Right ventricle myocardium superior (tissue), 1 donor: ENCODE results near the gene IGF2R. TPM values are rescaled to one million over a fixed set of nuclear protein-coding genes. Genes with fewer than 3 reads are reported as not detected.
"Not testable (repeated sequence)": the region's sequence is repeated elsewhere in the genome, so short reads cannot be mapped to it uniquely, and the experiment has no call there.

ENCODE experiments used
- ATAC-seq: fragments of 200-7000 bp; cut with Tn5 transposase; one replicate; pipeline ENCODE4 v1.9.1; 2020; ENCODE audit warnings: mild to moderate bottlenecking; ENCODE audit not compliant: poor library complexity
- DNase-seq: peaks from one replicate; pipeline ENCODE4 v3.0.0-alpha.2; 2020
- intact Hi-C: fragments of 100-400 bp; cut with DNase I; formaldehyde crosslinking; loops from one replicate; pipeline ENCODE4 v1.11.2; 2022
- total RNA-seq: library from RNA; stranded (reverse); fragmentation: NEBNext Ultra II Directional; extraction: Animal tissue kit (Norgen Biotek cat#: 25700); gene quantifications from one replicate; pipeline ENCODE4 v1.2.1, GENCODE V29; 2021
- donor health status: DM: no; HTN: yes; CAD: no; lungs with severe emphysema.

IGF2R gene
- total RNA-seq, 1 donor from 2014 or later: 68.4 TPM

- ATAC-seq (no peak), DNase-seq (no peak)
- intact Hi-C loops: no loop called here
Observed at GRCh38 chr6:160095146-160095845, 126.4 kb downstream of the IGF2R start.

- DNase-seq (peak; percentile 56), ATAC-seq (peak; percentile 32)
- intact Hi-C loops: no loop called here
Observed at GRCh38 chr6:160101277-160102205, 132.7 kb downstream of the IGF2R start.

DNA sequence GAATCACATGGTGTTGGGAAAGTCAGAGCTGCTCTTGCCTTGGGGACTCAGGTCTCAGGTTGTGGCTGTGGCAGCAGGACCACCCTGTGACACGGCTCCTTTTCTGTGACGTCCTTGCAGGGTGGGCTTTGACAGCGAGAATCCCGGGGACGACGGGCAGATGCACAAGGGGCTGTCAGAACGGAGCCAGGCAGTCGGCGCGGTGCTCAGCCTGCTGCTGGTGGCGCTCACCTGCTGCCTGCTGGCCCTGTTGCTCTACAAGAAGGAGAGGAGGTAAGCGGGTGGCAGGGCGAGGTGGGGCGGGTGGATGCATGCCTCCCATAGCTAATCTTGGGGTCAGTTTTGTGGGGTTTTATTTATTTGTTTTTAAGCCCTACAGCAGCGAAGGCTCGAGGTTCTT lies 133.5 kb downstream of the IGF2R start:
- intact Hi-C loops: no loop called here
- no peak for ATAC-seq

DNA sequence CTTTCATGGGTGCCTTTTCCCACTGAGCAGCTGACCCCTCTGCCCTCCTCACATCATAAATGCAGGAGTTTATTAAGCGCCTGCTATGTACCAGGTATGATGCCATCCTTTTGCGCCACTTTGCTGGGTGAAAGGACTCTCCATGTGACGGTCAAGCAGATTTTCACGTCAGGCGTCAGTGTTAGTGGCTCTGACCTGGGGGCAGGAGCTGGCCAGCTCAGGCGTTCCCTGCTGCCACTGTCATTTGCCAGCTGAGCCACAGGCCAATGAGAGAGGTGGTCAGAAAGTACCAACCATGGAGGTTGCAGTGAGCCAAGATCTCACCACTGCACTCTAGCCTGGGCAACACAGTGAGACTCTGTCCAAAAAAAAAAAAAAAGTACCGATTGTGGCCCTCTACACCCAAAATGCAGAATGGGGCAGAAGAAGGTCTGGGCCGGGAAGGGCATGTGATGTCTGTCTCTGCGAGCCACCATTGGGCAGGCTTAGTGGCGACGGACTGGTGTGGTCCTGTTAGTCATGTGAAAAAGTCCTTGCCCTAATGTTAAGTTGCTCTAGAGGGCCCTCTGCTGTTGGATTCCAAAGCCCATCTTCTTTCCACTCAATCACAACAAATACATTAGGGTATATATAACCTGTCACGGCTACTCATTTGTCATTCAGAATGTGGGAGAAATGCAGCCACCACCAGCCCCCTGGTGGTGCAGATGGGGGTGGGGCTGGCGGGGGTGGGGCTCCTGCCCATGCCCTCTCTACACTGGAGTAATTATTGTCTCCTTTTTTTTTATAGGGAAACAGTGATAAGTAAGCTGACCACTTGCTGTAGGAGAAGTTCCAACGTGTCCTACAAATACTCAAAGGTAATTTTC lies 134.3 kb downstream of the IGF2R start:
- DNase-seq (no peak), ATAC-seq (no peak)
- intact Hi-C loops: no loop called here

More for the DNA sequence above, 133.5 kb downstream of the IGF2R start:
- no peak for DNase-seq

GRCh38 chr6:160103825-160104100 lies 134.9 kb downstream of the IGF2R start:
- intact Hi-C loops: no loop called here
- no peak for DNase-seq

GRCh38 chr6:160104821-160105517 lies 136.1 kb downstream of the IGF2R start:
- intact Hi-C loops: no loop called here

More at GRCh38 chr6:160103825-160104100, 134.9 kb downstream of the IGF2R start:
- no peak for ATAC-seq

DNA sequence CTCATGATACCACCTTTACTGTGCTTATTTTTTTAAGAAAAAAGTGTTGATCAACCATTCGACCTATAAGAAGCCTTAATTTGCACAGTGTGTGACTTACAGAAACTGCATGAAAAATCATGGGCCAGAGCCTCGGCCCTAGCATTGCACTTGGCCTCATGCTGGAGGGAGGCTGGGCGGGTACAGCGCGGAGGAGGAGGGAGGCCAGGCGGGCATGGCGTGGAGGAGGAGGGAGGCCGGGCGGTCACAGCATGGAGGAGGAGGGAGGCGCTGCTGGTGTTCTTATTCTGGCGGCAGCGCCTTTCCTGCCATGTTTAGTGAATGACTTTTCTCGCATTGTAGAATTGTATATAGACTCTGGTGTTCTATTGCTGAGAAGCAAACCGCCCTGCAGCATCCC lies 137.1 kb downstream of the IGF2R start:
- DNase-seq (no peak), ATAC-seq (no peak)
- intact Hi-C loops: no loop called here

More at GRCh38 chr6:160104821-160105517, 136.1 kb downstream of the IGF2R start:
- DNase-seq (no peak), ATAC-seq (no peak)

GRCh38 chr6:160106701-160107100 lies 137.8 kb downstream of the IGF2R start:
- DNase-seq: no peak
- no peak for ATAC-seq
- intact Hi-C loops: no loop called here

DNA sequence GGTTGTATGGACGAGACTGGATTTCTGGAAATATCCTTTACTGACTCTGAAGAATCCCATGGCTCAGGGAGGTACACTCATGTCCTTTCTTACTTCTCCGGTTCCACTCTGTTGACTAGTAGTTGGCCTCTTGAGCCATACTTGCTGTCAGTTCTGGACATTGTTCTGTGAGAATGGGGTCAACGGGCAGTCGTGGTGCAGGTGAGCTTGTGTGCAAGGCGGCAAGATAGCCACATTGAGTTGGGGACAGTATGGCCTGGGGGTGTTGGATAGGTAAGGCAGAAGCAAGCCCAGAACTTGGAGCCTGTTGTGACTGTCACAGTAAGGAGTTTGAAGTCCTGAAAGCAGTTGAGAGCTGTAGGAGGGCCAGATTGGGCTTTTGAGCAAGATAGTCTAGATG lies 139.2 kb downstream of the IGF2R start:
- no peak for ATAC-seq
- intact Hi-C loops: no loop called here

GRCh38 chr6:160110586-160111123 lies 141.8 kb downstream of the IGF2R start:
- ATAC-seq (no peak), DNase-seq (no peak)
- intact Hi-C loops: no loop called here

More for the DNA sequence above, 139.2 kb downstream of the IGF2R start:
- no peak for DNase-seq

- no peak for DNase-seq
- intact Hi-C loops: no loop called here
- ATAC-seq: no peak
Observed at GRCh38 chr6:160111806-160112205, 142.9 kb downstream of the IGF2R start.

DNA sequence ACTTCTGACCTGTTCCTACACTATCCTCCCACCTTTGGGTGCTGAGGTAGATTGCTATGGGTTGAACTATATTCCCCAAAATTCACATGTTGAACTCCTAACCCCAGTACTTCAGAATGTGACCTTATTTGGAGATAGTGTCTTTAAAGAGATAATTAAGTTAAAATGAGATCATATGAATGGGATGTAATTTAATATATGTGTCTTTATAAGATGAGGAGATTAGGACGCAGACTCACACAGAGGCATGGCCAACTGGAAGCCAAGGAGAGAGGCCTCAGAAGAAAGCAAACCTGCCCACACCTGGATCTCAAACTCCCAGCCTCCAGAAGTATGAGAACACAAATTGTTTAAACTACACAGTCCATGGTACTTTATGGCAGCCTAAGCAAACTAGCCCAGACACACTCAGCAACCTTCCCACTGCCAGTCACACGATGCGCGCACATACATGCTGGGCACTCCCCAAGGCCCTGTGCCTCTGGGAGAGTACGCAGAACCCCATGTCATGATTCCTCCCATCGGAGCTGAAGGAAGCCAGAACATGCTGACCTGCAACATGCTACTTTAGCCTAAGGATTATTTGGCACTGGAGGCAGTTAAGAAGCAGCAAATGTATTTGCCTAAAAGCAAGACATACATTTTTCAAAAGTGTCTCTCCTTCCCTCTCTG lies 143.9 kb downstream of the IGF2R start:
- ATAC-seq: no peak
- intact Hi-C loops: no loop called here
- no peak for DNase-seq

- DNase-seq, intact Hi-C loops, ATAC-seq: not testable (repeated sequence)
Observed at GRCh38 chr6:160114536-160114935, 145.7 kb downstream of the IGF2R start.

- intact Hi-C loops: no loop called here
- DNase-seq: no peak
- ATAC-seq: no peak
Observed at GRCh38 chr6:160115421-160115820, 146.5 kb downstream of the IGF2R start.

DNA sequence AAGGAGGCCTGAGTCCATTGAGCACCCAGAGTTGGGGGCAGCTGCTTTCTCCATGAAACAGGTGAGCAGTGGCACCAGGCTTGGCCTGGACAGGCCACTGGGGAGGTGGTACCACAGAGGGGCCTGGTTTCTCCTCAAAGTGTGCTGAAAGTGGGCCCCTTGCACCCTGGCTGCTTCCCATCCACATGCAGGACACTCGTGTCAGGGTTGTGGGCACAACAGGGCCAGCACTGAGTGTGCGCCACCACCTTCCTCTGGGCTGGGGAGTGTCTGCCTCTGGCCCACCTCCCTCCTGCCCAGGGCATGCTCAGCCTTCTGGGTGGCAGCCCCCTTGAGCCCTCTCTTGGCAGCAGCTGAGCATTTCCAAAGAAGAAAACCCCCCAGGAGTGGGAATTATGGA lies 147.5 kb downstream of the IGF2R start:
- no peak for ATAC-seq
- intact Hi-C loops: no loop called here
- DNase-seq: no peak

DNA sequence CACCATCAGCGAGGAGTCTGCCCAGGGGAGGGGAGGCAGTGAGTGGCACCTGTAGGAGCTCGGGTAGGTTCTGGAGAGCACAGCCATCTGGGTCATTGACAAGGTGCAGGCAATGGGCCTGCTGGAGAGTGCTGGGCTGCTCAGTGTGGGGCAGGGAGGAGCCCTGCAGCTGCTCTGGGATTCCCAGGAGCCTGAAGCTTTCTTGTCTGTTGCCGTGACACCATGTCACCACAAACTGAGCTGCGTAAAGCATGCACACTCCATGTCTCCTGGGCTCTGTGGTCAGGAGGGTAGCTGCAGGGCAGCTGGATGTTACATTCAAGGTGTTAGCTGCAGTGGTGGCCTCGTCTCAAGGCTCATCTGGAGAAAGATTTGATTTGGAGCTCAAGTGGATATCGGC lies 148.3 kb downstream of the IGF2R start:
- DNase-seq (no peak), ATAC-seq (no peak)
- intact Hi-C loops: no loop called here

GRCh38 chr6:160118620-160119229 lies 149.8 kb downstream of the IGF2R start:
- intact Hi-C loops: no loop called here
- ATAC-seq: no peak
- no peak for DNase-seq
